Astrocyte of the hippocampus (primary cell): Measurements from ENCODE around the gene SH3GL1.
A peak's percentile ranks its signal among the peaks of the same experiment; 100 is the strongest.

ENCODE experiments used
- DNase-seq: peaks from one replicate; pipeline ENCODE4 v3.0.0; 2011; ENCODE audit warnings: low read depth, low spot score

Gene SH3GL1

GRCh38 chr19:4431808-4432674 is 31.7 kb upstream of the SH3GL1 start:
- no peak for DNase-seq

GRCh38 chr19:4431296-4431695 is 30.9 kb upstream of the SH3GL1 start:
- DNase-seq: no peak

- no peak for DNase-seq
These were observed 30.4 kb upstream of the SH3GL1 start for GRCh38 chr19:4430760-4431159.

GRCh38 chr19:4429771-4430171 is 29.4 kb upstream of the SH3GL1 start:
- no peak for DNase-seq

- no peak for DNase-seq
These were observed 28.9 kb upstream of the SH3GL1 start for GRCh38 chr19:4429256-4429655.

GRCh38 chr19:4428326-4428975 is 28.1 kb upstream of the SH3GL1 start:
- no peak for DNase-seq

- peak; percentile 57 for DNase-seq
These were observed 25.2 kb upstream of the SH3GL1 start for GRCh38 chr19:4425537-4425936.

GRCh38 chr19:4423416-4424126 is 23.2 kb upstream of the SH3GL1 start:
- no peak for DNase-seq

GRCh38 chr19:4416268-4416667 is 15.9 kb upstream of the SH3GL1 start:
- no peak for DNase-seq

GRCh38 chr19:4415352-4415751 is 15.0 kb upstream of the SH3GL1 start:
- peak; percentile 69 for DNase-seq

GRCh38 chr19:4414800-4415321 is 14.5 kb upstream of the SH3GL1 start:
- peak; percentile 39 for DNase-seq

GRCh38 chr19:4414144-4414799 is 13.9 kb upstream of the SH3GL1 start:
- DNase-seq: peak; percentile 15

GRCh38 chr19:4413588-4413987 is 13.2 kb upstream of the SH3GL1 start:
- no peak for DNase-seq

GRCh38 chr19:4409123-4409933 is 9.0 kb upstream of the SH3GL1 start:
- DNase-seq: no peak

GRCh38 chr19:4406626-4407025 is 6.3 kb upstream of the SH3GL1 start:
- no peak for DNase-seq

GRCh38 chr19:4405977-4406376 is 5.6 kb upstream of the SH3GL1 start:
- DNase-seq: no peak

GRCh38 chr19:4403005-4403761 is 2.8 kb upstream of the SH3GL1 start:
- DNase-seq: no peak

- DNase-seq: peak; percentile 100
These were observed 2.0 kb upstream of the SH3GL1 start, which contains the start of gene CHAF1A for GRCh38 chr19:4402171-4403004. TSS of gene CHAF1A (plus strand) at chr19:4402640. CDS start at chr19:4402763, 123 bp downstream.

- no peak for DNase-seq
These were observed 1.4 kb upstream of the SH3GL1 start for GRCh38 chr19:4401769-4402170.
